ENCODE results near the gene NDUFB6.

GRCh38 chr9:32584784-32585183 is 11.8 kb upstream of the NDUFB6 start:
- TF ChIP-seq CTCF (IDR thresholded peaks at IDR 0.05) (no peak), POLR2A (IDR thresholded peaks at IDR 0.05; ENCODE audit: low read depth) (no peak), POLR2AphosphoS5 (IDR thresholded peaks at IDR 0.05) (no peak)

All from esophagus muscularis mucosa (tissue), 3 donors.